Stimulated activated CD8-positive, alpha-beta memory T cell treated with anti-CD3 and anti-CD28 coated beads, Interleukin-7, amount 100 ng/mL, for 48 hours (primary cell): ENCODE data around the gene CPSF4L.
A peak's percentile ranks its signal among the peaks of the same experiment; 100 is the strongest.

Source experiments
- DNase-seq, 2 donors: peaks; one replicate each; pipeline ENCODE4 v3.0.0-alpha.2; 2020; ENCODE audit warnings: low read depth in 1 of 2; ENCODE audit errors: extremely low read depth in 1 of 2

Gene CPSF4L

DNA sequence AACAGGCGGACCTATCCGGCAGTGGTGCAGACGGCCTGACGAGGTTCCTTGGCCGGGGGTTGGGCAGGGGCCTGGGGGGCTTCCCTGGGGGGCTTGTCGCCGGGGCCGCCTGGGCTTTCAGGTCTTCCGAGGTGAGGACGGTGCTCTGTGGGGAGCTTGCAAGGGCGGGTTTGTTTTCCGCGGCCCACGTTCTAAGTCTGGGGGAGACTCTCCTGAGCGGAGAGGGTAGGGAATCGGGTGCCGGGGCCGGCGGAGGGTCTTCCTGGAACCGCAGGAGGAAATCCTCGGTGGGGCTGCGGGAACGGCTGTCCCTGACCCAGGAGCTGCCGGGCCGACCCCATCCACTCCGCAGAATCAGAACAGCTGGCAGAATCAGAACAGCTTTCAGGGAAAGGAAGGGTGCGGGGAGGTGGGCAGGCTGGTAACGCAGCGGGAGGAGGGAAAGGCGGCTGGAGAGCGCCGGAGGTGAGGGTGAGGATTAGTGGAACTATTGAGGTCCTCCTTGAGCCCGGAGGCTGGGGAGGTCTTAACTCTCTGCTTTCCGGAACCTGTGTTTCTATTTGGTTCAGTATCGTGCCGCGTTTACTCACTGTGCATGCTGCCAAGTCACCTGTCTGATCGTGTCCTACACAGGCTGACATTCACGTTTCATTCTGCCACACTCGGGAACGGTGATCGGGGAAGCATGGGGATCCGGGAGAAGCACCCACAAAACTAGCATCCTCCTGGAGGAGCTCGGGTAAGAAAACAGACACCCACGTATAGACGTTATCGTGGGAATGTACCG is 28.9 kb downstream of the CPSF4L start:
- DNase-seq, result peak in 1 of 2 donors; percentile 3

GRCh38 chr17:73231841-73232586 is 29.7 kb downstream of the CPSF4L start:
- peak; percentile 93 to 95 for DNase-seq

GRCh38 chr17:73231395-73231794 is 30.3 kb downstream of the CPSF4L start:
- no peak for DNase-seq

DNA sequence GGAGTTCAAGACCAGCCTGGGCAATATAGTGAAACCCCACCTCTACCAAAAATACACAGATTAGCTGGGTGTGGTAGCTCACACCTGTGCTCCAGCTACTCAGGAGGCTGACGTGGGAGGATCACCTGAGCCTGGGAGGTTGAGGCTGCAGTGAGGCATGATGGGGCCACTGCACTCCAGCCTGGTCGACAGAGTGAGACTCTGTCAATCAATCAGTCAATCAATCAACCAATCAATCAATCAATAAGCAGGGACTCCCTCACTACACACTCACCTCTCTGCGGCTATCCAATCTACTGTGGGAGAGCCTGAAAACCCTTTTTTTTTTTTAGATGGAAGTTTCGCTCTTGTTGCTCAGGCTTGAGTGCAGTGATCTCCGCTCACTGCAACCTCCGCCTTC is 31.6 kb downstream of the CPSF4L start:
- no peak for DNase-seq

DNA sequence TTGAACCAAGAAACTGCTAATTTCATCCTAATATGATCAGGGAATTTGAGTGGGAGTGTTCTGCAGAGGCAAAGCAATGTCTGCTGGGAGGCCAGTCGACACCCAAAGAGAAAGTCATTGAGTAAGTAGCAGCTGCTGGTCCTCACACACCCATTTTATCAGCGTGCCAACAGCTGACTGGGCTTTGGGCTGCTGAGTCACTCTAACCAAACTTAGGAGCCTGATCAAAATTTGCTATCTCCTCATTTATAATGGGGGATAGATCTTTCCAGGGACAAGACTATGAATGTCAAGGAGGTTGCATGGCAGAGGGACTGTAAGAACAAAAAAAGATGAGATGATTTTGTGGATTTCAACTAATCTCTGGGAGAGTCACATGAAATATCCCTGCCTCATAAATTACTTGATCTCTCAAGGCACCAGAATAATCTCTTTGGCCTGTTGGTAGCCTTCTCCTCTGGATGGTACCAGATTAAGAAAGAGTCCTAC is 32.9 kb downstream of the CPSF4L start:
- peak in 1 of 2 donors; percentile 25 for DNase-seq

DNA sequence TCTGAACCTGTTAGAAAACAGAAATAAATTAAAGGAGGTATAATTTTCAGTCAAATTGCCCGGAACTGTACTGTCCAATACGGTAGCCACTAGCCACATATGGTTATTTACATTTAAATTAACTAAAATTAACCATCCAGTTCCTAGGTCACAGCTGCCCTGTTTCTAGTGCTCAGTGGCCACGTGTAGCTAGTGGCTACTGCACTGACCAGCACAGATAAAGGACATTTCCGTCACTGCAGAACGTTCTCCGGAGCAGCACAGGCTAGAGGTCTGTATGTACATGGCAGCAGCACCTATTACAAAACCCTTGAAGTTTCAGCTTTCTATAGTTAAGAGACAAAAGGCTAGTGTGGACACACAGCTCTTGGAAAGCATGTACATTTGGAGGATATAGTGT is 33.7 kb downstream of the CPSF4L start:
- no peak for DNase-seq

GRCh38 chr17:73227379-73227778 is 34.3 kb downstream of the CPSF4L start:
- DNase-seq, result no peak

DNA sequence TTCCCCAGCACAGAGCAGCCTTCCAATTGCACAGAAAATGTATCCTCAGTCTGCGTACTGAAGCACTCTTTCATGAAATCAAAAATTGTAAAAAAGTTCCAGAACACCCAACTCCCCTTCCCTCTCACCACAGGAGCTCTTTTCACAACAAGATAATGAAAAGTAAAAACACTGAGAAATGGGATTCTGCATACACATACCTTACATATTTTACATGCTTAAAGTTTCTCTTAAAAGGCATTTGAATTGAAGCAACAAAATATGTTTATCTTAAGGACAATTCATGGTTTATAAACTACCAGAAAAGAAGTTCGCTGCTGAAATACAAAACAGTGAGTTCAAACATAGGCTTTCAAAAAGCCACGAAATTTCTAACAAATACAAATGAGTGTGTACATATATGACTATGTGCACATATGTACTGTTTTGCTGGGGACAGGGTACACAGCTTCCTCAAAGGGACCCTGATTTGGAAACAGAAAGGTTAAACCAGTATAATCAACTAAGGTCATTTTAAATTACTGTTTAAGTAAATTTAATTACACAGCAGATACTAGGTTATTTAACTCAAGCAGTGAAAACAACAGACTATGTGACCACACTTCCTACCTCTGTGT is 35.0 kb downstream of the CPSF4L start:
- no peak for DNase-seq

GRCh38 chr17:73224663-73225305 is 36.9 kb downstream of the CPSF4L start:
- DNase-seq, result no peak

DNA sequence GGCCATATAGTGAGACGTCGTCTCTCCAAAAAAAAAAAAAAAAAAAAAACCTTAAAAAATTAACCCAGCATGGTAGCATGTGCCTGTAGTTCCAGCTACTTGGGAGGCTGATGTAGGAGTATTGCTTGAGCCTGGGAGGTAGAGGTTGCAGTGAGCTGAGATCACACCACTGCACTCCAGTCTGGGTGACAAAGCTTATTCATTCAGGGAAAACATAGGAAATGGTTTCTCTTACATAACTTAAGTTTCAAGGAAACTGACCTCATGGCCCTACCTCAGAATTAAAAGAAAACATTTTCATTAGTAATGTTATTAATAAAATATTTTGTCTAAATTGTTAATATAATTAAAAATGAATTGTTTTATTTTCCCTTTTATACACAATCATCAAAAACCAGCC is 37.4 kb downstream of the CPSF4L start:
- DNase-seq, result no peak

DNA sequence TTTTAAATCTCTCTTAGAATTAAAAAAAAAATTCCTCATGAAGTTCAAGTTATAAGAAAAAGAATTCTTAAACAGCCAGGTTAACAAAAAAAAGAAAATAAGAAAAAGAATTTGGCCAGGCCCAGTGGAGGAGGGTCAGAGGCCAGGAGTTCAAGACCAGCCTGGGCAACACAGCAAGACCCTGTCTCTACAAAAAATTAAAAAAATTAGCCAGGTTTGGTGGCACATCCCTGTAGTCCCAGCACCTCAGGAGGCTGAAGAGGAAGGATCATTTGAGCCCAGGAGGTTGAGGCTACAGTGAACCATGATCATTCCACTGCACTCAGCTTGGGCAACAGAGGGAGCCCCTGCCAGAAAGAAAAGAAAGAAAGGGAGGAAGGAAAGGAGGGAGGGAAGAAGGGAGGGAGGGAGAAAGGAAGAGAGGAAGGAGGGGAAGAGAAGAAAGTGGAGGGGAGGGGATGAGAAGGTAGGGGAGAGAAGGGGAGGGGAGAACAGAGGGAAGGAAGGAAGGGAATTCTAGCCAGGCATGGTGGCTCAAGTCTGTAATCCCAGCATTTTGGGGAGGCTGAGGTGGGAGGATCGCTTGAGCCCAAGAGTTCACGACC is 38.0 kb downstream of the CPSF4L start:
- DNase-seq, result no peak

- no peak for DNase-seq
Observed at GRCh38 chr17:73215447-73215846, 46.2 kb downstream of the CPSF4L start.

DNA sequence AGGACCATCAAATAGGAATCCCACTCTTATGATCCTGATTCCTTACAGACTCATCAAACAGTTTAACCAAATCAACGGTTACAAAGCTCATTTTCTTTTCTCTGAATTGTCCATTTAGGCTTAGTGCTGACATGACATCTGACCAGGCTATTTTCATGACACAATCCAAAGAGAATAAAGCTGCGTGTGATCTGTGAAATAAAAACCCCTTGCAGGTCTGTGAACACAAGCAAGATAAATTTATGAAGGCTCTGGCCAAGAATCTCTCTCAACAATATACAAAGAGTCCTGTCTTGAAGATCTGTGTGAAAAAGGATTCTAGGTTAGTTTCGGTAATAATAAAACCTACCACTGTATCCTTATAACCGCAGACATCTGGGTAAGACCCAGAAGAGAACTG is 46.8 kb downstream of the CPSF4L start:
- no peak for DNase-seq

- DNase-seq, result no peak
Observed at GRCh38 chr17:73214008-73214407, 47.7 kb downstream of the CPSF4L start.

- peak in 1 of 2 donors; percentile 25 for DNase-seq
Observed at GRCh38 chr17:73211745-73212144, 49.9 kb downstream of the CPSF4L start.

DNA sequence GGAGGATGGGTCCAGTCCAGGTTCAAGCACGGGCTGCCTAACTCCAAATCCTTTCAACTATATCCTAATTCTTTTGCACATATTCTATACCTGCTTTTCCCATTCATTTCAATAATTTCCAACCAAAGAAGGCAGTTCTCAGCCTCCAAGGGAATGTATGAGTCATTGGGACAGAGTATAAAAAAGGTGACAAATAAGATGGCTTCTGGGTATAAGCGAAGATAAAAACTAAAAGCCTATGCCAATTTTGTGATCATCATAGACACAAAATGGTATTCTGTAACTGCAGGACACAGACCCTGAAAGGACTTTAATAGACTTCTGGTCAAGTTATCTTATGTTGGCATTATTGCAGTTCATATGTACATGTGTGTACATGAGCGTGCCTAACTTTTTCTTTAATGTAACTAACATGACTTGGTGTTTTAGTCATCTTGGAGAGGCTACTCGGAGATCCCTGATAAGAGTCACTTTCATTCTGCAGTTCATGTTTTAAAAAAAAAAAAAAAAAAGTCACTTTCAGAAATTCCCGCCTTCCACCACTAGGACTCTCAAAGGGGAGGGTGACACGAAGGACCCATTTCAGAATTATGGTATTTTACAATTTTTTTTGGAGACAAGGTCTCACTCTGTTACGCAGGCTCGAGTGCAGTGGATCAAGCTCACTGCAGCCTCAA is 51.5 kb downstream of the CPSF4L start:
- no peak for DNase-seq

DNA sequence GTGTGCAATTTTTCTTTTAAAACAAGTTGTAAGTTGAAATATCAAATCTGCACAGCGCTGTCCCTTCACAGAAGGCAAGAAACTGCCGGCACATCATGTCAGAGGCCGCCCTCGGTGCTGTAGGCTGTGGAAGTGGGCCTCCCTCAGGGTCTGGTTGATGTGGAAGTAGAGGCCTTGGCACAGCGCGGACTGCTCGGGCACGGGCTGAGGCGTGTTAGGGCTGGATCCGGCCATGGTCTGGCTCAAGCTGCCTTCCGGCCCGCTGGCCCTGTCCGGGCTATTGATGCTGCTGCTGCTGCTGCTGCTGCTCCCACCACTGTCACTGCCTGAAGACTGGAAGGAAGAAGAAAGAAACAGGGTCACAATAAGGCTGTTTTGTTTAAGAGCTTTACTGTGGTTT is 52.2 kb downstream of the CPSF4L start:
- DNase-seq, result no peak

DNA sequence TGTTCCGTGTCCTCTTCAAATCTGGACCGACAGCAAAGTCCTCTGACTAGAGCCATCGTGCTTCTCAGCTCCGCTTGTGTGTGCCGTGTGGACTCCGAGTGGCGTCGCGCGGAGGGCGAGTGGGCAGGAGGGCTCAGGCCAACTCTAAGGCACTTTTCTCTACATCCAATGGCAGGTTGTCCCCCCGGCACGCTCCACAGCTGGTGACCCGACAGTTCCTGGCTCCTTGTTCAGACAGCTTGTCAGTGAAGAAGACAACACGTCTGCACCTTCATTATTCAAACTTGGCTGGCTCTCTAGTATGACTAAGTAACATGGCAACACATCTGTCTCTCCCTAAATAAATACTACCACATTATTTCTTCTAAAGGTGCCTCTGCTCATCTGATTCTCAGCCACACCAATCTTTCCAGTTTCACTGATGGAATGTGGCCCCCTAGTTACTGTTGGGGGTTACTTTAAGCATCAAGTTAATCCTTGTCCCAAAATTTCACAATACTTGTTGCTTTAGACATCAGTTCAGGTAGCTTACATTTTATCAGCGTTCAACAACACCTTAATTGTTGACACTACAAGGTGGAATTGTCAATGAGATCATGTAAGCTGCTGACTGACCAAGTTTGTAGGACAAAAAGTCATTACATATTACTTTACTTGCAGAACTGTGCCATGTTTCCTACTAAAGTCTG is 53.4 kb downstream of the CPSF4L start:
- no peak for DNase-seq

GRCh38 chr17:73205459-73205961 is 56.2 kb downstream of the CPSF4L start:
- DNase-seq, result no peak
